H9 (cell line): ENCODE data around the gene CAMTA1. TPM values are rescaled to one million over a fixed set of nuclear protein-coding genes. Genes with fewer than 3 reads are reported as not detected.

Experiments
- DNase-seq: peaks from one replicate; pipeline ENCODE4 v3.0.0-alpha.2; 2017
- H2AFZ ChIP-seq: one replicate; pipeline ENCODE4 v1.6.1; 2013; ENCODE audit warnings: mild to moderate bottlenecking, low read length, control low read depth, moderate library complexity
- H2AK5ac ChIP-seq: 2 replicates; pipeline ENCODE4 v1.6.1; 2013; ENCODE audit warnings: low read length, control low read depth, mixed read lengths; ENCODE audit not compliant: insufficient read length
- H2BK120ac ChIP-seq: one replicate; pipeline ENCODE4 v1.6.1; 2013; ENCODE audit warnings: low read depth, mild to moderate bottlenecking, low read length, control low read depth, inconsistent platforms; ENCODE audit not compliant: poor library complexity, severe bottlenecking
- H2BK12ac ChIP-seq: 2 replicates; pipeline ENCODE4 v1.6.1; 2013; ENCODE audit warnings: low read length, control low read depth, mixed read lengths, low read depth; ENCODE audit not compliant: insufficient read length
- H2BK15ac ChIP-seq: 2 replicates; pipeline ENCODE4 v1.6.1; 2013; ENCODE audit warnings: low read depth, low read length, control low read depth
- H2BK20ac ChIP-seq: one replicate; pipeline ENCODE4 v1.6.1; 2013; ENCODE audit warnings: low read depth, mild to moderate bottlenecking, low read length, control low read depth, inconsistent platforms; ENCODE audit not compliant: poor library complexity, severe bottlenecking
- H2BK5ac ChIP-seq: 2 replicates; pipeline ENCODE4 v1.6.1; 2013; ENCODE audit warnings: low read length, control low read depth, mixed read lengths; ENCODE audit not compliant: insufficient read length
- H3K14ac ChIP-seq: 2 replicates; pipeline ENCODE4 v1.6.1; 2013; ENCODE audit warnings: low read length, control low read depth; ENCODE audit not compliant: insufficient read depth
- H3K18ac ChIP-seq: 2 replicates; pipeline ENCODE4 v1.6.1; 2013; ENCODE audit warnings: low read depth, mild to moderate bottlenecking, mixed read lengths, low read length, control low read depth; ENCODE audit not compliant: insufficient read length
- H3K23ac ChIP-seq: 2 replicates; pipeline ENCODE4 v1.6.1; 2013; ENCODE audit warnings: low read length, control low read depth, mixed read lengths, low read depth; ENCODE audit not compliant: insufficient read length
- H3K23me2 ChIP-seq: 2 replicates; pipeline ENCODE4 v1.6.1; 2013; ENCODE audit warnings: low read depth, mild to moderate bottlenecking, mixed read lengths, low read length, control low read depth; ENCODE audit not compliant: insufficient read length, poor library complexity, severe bottlenecking
- H3K27ac ChIP-seq: 2 replicates; pipeline ENCODE4 v1.5.1; 2013; ENCODE audit warnings: low read length, control low read depth, mixed read lengths, low read depth; ENCODE audit not compliant: insufficient read length
- H3K27me3 ChIP-seq: 2 replicates; pipeline ENCODE4 v1.6.1; 2013; ENCODE audit warnings: low read length, control low read depth, inconsistent platforms; ENCODE audit not compliant: insufficient read depth
- H3K4ac ChIP-seq: 2 replicates; pipeline ENCODE4 v1.6.1; 2013; ENCODE audit warnings: low read depth, mild to moderate bottlenecking, control low read depth, inconsistent platforms, low read length, moderate library complexity
- H3K4me1 ChIP-seq: 2 replicates; pipeline ENCODE4 v1.6.1; 2013; ENCODE audit warnings: low read length, control low read depth, inconsistent platforms; ENCODE audit not compliant: insufficient read depth
- H3K4me2 ChIP-seq: 2 replicates; pipeline ENCODE4 v1.6.1; 2013; ENCODE audit warnings: low read length, control low read depth, mixed read lengths; ENCODE audit not compliant: insufficient read length, insufficient read depth
- H3K56ac ChIP-seq: 2 replicates; pipeline ENCODE4 v1.6.1; 2013; ENCODE audit warnings: low read depth, mild to moderate bottlenecking, mixed read lengths, low read length, control low read depth; ENCODE audit not compliant: insufficient read length
- H3K79me1 ChIP-seq: 2 replicates; pipeline ENCODE4 v1.6.1; 2013; ENCODE audit warnings: low read depth, mild to moderate bottlenecking, moderate library complexity, low read length, control low read depth, inconsistent platforms; ENCODE audit not compliant: insufficient read depth, poor library complexity, severe bottlenecking
- H3K79me2 ChIP-seq: 2 replicates; pipeline ENCODE4 v1.6.1; 2013; ENCODE audit warnings: low read length, control low read depth, inconsistent platforms; ENCODE audit not compliant: insufficient read depth
- H3K9ac ChIP-seq: 2 replicates; pipeline ENCODE4 v1.6.1; 2013; ENCODE audit warnings: low read length, control low read depth, mixed read lengths; ENCODE audit not compliant: insufficient read length; ENCODE audit errors: extremely low read depth
- H3K9me3 ChIP-seq: one replicate; pipeline ENCODE4 v1.6.1; 2013; ENCODE audit warnings: low read depth, low read length, inconsistent platforms; ENCODE audit not compliant: control insufficient read depth
- H3T11ph ChIP-seq: one replicate; pipeline ENCODE4 v1.6.1; 2013; ENCODE audit warnings: mild to moderate bottlenecking, low read length, control low read depth, inconsistent platforms
- H4K20me1 ChIP-seq: one replicate; pipeline ENCODE4 v1.6.1; 2013; ENCODE audit not compliant: control insufficient read depth, insufficient read length, insufficient read depth
- H4K5ac ChIP-seq: 2 replicates; pipeline ENCODE4 v1.6.1; 2013; ENCODE audit warnings: low read depth, mild to moderate bottlenecking, mixed read lengths, low read length, control low read depth; ENCODE audit not compliant: insufficient read length
- H4K8ac ChIP-seq: replicated peaks from 2 replicates; pipeline ENCODE4 v1.6.1; 2013; ENCODE audit warnings: low read length, control low read depth, mixed read lengths, low read depth; ENCODE audit not compliant: insufficient read length
- H4K91ac ChIP-seq: 2 replicates; pipeline ENCODE4 v1.6.1; 2013; ENCODE audit warnings: low read depth, mild to moderate bottlenecking, moderate library complexity, mixed read lengths, low read length, control low read depth; ENCODE audit not compliant: insufficient read length
- H3K27ac Mint-ChIP-seq, 3 experiments: 2 replicates in 2 of 3; 3 replicates in 1 of 3; pipeline ENCODE4 v1.8.0; 2020 to 2021; ENCODE audit warnings: mixed read lengths in 3 of 3, mild to moderate bottlenecking in 1 of 3, moderate library complexity in 1 of 3
- H3K27me3 Mint-ChIP-seq: 2 replicates; pipeline ENCODE4 v1.8.0; 2021; ENCODE audit warnings: low read depth, mild to moderate bottlenecking, moderate library complexity, mixed read lengths
- H3K36me3 Mint-ChIP-seq, 3 experiments: 2 replicates in 2 of 3; 3 replicates in 1 of 3; pipeline ENCODE4 v1.8.0; 2020 to 2021; ENCODE audit warnings: low read depth in 3 of 3, mixed read lengths in 3 of 3; ENCODE audit not compliant: insufficient read depth in 1 of 3
- H3K4me1 Mint-ChIP-seq, 2 experiments: 2 replicates each; pipeline ENCODE4 v1.8.0; 2020; ENCODE audit warnings: mixed read lengths in 2 of 2
- H3K4me3 Mint-ChIP-seq, 2 experiments: 2 replicates in 1 of 2; 3 replicates in 1 of 2; pipeline ENCODE4 v1.8.0; 2020 to 2021; ENCODE audit warnings: mild to moderate bottlenecking in 2 of 2, mixed read lengths in 2 of 2, moderate library complexity in 1 of 2
- H3K9me3 Mint-ChIP-seq, 2 experiments: 2 replicates in 1 of 2; 3 replicates in 1 of 2; pipeline ENCODE4 v1.8.0; 2020; ENCODE audit warnings: mild to moderate bottlenecking in 2 of 2, mixed read lengths in 2 of 2, moderate library complexity in 1 of 2
- WGBS: extraction: QIAGEN DNeasy Blood & Tissue Kit; methylation state at CpG from one replicate; pipeline ENCODE4 v1.1.7; 2013; ENCODE audit warnings: missing lambda C conversion rate, low lambda C conversion rate, mixed read lengths; ENCODE audit not compliant: insufficient read length; ENCODE audit errors: extremely low coverage; 5-methylcytosine and 5-hydroxymethylcytosine counted together
- total RNA-seq: library from RNA; stranded (reverse); gene quantifications from 2 replicates; pipeline ENCODE4 v1.2.1, GENCODE V29; 2021
- TF ChIP-seq, protein P1 (sequence below): fragments of 200-600 bp; sonication (generic); conservative IDR thresholded peaks from 3 replicates; pipeline ENCODE4 v1.8.0; 2021; ENCODE audit warnings: antibody characterized with exemption, mild to moderate bottlenecking

CAMTA1 gene
- total RNA-seq, 1 experiment from 2014 or later = 115 TPM

DNA sequence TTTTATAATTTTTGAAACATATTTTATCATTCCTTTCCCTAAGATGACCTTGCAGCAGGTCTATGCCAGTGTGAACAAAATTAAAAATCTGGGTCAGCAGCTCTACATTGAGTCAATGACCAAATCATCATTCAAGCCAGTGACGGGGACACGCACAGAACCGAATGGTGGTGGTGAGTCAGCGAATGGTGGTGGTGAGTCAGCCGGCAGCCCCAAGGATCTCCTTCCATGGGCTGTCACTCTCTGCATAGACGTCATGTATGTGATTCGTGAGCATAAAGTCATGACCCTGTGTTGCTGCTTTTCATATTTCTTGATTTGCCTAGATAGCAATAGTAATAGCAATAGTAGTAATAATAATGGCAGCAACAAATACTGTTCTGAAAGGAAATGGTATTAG lies 1025.1 kb downstream of the CAMTA1 start:
- no peak for DNase-seq
- Histone ChIP-seq H4K20me1 (no peaks in the 10 kb centered on the region), H4K8ac (no peak overlapping the region), H3K9ac (no peak overlapping the region), H3T11ph (no peak overlapping the region), H3K79me1 (no peaks in the 10 kb centered on the region), H4K91ac (no peak overlapping the region), H3K4me2 (no peak overlapping the region), H3K14ac (no peak overlapping the region), H3K4me1 (no peaks in the 10 kb centered on the region), H3K9me3 (peaks cover 11% of the 10 kb centered on the region), H3K18ac (no peak overlapping the region), H3K56ac (no peak overlapping the region), H3K27me3 (no peaks in the 10 kb centered on the region), H2BK20ac (no peak overlapping the region), H2AFZ (no peak overlapping the region), H2AK5ac (no peak overlapping the region), H2BK12ac (no peak overlapping the region), H2BK15ac (no peak overlapping the region), H3K79me2 (no peaks in the 10 kb centered on the region), H2BK5ac (no peak overlapping the region), H3K27ac (no peak overlapping the region), H3K23me2 (no peaks in the 10 kb centered on the region), H4K5ac (no peak overlapping the region), H3K23ac (no peak overlapping the region), H2BK120ac (no peak overlapping the region), H3K4ac (no peak overlapping the region)
- no peak overlapping the region for H3K4me3 Mint-ChIP-seq
- WGBS = no CpG with 5 or more reads among the region's 7 CpGs
- no peak overlapping the region for H3K27ac Mint-ChIP-seq
- no peaks in the 10 kb centered on the region; the same call in 1 of the 2 replicates for H3K27me3 Mint-ChIP-seq
- no peaks in the 10 kb centered on the region for H3K4me1 Mint-ChIP-seq
- peaks cover 17 to 19% of the 10 kb centered on the region in 2 experiments for H3K9me3 Mint-ChIP-seq
- TF ChIP-seq, protein P1, sequence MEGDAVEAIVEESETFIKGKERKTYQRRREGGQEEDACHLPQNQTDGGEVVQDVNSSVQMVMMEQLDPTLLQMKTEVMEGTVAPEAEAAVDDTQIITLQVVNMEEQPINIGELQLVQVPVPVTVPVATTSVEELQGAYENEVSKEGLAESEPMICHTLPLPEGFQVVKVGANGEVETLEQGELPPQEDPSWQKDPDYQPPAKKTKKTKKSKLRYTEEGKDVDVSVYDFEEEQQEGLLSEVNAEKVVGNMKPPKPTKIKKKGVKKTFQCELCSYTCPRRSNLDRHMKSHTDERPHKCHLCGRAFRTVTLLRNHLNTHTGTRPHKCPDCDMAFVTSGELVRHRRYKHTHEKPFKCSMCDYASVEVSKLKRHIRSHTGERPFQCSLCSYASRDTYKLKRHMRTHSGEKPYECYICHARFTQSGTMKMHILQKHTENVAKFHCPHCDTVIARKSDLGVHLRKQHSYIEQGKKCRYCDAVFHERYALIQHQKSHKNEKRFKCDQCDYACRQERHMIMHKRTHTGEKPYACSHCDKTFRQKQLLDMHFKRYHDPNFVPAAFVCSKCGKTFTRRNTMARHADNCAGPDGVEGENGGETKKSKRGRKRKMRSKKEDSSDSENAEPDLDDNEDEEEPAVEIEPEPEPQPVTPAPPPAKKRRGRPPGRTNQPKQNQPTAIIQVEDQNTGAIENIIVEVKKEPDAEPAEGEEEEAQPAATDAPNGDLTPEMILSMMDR = no peak
- H3K36me3 Mint-ChIP-seq = peaks cover 30 to 37% (median 33%) of the 10 kb centered on the region in 3 experiments
